Suppressor macrophage (primary cell): ENCODE measurements around the gene CXCL10.
"Not testable (repeated sequence)": the region's sequence is repeated elsewhere in the genome, so short reads cannot be mapped to it uniquely, and the experiment has no call there.

Experiments used
- DNase-seq, 4 experiments: peaks; one replicate each; pipeline ENCODE4 v3.0.0-alpha.2; 2020 to 2022
- total RNA-seq, 17 experiments: gene quantifications; one replicate each; lab custom pipeline; 2026; ENCODE audit warnings: mixed read lengths in 6 of 17, inconsistent platforms in 3 of 17; lab: John Stamatoyannopoulos, UW

The CXCL10 gene
- total RNA-seq: 0.75 to 7,041 (median 9.8) reads per million in 17 experiments

DNA sequence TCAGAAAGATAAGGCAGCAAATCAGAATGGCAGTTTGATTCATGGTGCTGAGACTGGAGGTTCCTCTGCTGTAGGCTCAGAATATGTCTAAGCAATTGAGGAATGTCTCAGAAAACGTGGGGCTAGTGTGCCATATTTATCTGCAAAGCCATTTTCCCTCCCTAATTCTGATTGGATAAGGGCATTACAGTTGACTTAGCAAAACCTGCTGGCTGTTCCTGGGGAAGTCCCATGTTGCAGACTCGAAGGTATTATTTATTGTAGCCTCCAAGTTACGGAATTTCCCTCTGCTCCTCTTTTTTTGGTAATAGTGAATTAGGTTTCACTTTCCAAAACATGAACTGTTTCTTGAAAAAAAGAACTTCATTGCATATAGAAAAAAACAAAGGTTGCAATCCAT is at the start of gene CXCL10:
Gene CXCL10 (minus strand): TSS at position 109 of the 400 bp plus-strand sequence. CDS start 66 bp downstream, at position 43.
- peak in 3 of 4 experiments; percentile 26 to 53 (median 49) for DNase-seq

- DNase-seq: no peak
Observed at GRCh38 chr4:76072760-76073159, 49.5 kb upstream of the CXCL10 start.

DNA sequence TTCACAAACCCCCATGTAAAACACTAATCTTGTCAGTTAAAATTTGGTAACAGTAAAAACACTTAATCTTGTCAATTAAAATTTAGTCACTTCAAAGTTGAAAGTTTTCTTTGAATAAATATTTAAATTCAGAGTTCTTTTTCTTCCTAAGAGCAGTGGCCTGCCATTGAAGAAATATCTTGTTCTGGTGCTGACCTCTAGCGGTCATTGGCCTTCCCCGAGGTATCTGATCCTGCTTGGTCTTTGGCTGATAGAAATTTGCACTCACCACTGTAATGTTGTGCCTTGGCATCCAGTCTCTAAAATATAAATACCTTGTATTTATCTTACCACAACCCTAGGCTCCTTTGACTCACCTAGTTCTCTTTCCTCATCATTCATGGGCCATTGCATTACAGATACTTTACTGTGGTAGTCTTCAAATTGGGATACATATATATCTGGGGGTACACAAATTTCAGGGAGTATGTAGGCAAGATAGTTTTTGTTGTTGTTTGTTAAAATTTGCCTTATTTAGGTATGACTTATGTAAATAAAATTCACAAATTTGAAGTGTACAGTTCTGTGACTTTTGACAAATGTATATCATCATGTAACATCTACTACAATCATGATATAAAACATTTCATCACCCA is 44.5 kb upstream of the CXCL10 start:
- DNase-seq: peak; percentile 86 to 92 (median 88)

- no peak for DNase-seq
Observed at GRCh38 chr4:76066546-76066945, 43.2 kb upstream of the CXCL10 start.

- peak in 2 of 4 experiments; percentile 65 to 68 for DNase-seq
Observed at GRCh38 chr4:76061982-76062381, 38.7 kb upstream of the CXCL10 start.

DNA sequence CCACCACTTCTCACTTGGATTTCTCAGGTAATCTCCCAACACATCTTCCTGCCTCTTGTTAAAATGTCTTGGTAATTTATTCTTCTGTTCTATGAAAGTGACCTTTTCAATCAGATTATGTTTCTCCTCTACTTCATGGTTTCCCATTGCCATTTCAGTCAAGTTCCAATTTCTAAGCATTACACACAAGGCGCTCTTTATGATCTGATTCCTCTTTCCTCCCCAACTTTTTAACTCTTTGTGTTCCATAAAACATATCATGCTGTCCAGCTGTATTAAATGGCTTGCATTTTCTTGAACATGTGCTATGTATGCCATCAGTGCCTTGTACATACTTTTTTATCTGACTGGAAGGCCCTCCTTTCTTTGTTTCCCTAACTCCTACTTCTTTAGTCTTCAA is 38.1 kb upstream of the CXCL10 start:
- no peak for DNase-seq

DNA sequence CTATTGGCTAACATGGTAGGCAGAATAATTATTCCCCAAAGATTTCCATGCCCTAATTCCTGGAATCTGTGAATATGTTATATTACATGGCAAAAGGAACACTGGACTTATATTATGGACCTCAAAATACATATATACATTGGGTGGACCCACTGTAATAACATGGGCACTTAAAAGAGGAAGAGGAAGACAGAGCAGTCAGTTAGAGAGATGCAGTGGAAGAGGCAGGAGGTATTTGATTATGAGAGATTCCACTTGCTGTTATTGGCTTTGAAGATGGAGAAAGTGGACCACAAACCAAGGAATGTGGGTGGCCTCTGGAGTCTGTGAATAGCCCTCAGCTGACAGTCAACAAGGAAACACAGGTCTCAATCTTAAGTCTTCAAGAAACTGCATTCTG is 37.2 kb upstream of the CXCL10 start:
- peak in 3 of 4 experiments; percentile 18 to 50 (median 34) for DNase-seq

- DNase-seq: peak; percentile 36 to 86 (median 62)
Observed at GRCh38 chr4:76059750-76060149, 36.5 kb upstream of the CXCL10 start.

- peak in 2 of 4 experiments; percentile 19 to 48 for DNase-seq
Observed at GRCh38 chr4:76058888-76059426, 35.7 kb upstream of the CXCL10 start.

- DNase-seq: no peak
Observed at GRCh38 chr4:76058302-76058701, 35.0 kb upstream of the CXCL10 start.

- no peak for DNase-seq
Observed at GRCh38 chr4:76055421-76055820, 32.1 kb upstream of the CXCL10 start.

DNA sequence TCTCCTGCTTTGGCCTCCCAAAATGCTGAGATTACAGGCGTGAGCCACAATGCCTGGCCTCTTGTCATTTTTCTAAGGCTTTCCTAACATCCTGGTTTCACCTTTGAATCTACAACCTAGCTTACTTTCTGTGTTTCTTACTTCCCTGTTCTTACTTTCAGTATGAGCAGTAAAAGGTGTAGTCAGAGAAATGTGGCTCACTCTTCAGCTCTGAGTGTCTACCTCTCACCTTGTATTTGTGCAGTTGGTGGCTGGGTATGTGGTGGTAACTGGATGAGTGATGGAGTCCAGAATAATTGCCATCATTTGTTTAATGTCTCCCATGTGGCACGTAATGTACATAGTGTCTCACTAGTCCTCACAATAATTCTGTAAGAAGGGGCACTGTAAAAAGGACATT is 31.7 kb upstream of the CXCL10 start:
- DNase-seq: no peak

DNA sequence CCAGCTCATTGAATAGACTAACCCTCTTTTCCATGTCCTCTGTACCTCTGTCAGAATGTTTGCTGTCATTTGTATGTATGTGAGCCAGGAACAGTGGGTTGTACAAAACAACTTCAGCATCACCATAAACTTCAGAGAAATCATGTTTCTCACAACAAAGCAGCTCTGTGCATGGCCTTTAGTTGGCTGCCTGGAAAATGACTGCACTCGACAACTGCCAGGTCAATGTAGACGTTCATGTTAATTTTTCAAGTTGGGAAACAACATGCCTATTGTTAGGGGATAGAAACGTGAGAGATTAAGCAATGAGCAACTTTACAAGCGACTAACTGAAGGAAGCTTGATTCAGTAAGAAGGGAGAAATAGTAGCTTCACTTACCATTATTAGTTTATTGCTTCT is 30.4 kb upstream of the CXCL10 start:
- DNase-seq: no peak

DNA sequence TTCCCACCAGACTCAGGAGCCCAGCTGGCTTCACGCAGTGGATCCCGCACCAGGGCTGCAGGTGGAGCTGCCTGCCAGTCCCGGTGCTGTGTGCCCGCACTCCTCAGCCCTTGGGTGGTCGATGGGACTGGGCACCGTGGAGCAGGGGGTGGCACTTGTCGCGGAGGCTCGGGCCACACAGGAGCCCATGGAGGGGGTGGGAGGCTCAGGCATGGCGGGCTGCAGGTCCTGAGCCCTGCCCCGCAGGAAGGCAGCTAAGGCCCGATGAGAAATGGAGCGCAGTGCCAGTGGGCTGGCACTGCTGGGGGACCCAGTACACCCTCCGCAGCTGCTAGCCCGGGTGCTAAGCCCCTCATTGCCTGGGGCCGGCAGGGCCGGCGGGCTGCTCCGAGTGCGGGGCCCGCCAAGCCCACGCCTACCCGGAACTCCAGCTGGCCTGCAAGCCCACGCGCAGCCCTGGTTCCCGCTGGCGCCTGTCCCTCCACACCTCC is 27.3 kb upstream of the CXCL10 start:
- not testable (repeated sequence) for DNase-seq

DNA sequence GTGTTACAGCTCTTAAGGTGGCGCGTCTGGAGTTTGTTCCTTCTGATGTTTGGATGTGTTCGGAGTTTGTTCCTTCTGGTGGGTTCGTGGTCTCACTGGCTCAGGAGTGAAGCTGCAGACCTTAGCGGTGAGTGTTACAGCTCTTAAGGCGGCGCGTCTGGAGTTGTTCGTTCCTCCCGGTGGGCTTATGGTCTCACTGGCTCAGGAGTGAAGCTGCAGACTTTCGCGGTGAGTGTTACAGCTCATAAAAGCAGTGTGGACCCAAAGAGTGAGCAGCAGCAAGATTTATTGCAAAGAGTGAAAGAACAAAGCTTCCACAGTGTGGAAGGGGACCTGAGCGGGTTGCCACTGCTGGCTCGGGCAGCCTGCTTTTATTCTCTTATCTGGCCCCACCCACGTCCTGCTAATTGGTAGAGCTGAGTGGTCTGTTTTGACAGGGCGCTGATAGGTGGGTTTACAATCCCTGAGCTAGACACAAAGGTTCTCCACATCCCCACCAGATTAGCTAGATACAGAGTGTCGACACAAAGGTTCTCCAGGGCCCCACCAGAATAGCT is 26.6 kb upstream of the CXCL10 start:
- not testable (repeated sequence) for DNase-seq

DNA sequence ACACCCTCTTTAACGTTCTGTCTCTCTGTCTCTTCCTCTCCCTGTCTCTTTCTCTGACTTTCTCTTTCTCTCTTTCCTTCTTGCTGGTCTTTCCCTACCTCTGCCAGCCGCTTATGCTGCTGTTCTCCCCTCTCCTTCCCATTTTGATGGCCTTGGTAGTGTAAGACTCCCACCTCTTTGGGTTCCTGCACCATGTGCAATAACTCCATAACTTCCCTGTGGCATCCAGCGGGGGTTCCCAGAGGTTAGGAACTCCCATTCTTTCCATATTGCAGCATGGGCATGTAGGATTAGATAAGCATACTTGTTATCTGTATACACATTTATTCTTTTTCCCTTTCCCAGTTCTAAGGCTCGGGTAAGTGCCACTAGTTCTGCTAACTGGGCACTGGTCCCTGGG is 21.4 kb upstream of the CXCL10 start:
- DNase-seq: not testable (repeated sequence)

GRCh38 chr4:76043306-76043705 is 20.0 kb upstream of the CXCL10 start:
- DNase-seq: not testable (repeated sequence)

GRCh38 chr4:76042241-76042998 is 19.1 kb upstream of the CXCL10 start:
- DNase-seq: not testable (repeated sequence)

- DNase-seq: no peak
Observed at GRCh38 chr4:76036855-76037254, 13.6 kb upstream of the CXCL10 start.

DNA sequence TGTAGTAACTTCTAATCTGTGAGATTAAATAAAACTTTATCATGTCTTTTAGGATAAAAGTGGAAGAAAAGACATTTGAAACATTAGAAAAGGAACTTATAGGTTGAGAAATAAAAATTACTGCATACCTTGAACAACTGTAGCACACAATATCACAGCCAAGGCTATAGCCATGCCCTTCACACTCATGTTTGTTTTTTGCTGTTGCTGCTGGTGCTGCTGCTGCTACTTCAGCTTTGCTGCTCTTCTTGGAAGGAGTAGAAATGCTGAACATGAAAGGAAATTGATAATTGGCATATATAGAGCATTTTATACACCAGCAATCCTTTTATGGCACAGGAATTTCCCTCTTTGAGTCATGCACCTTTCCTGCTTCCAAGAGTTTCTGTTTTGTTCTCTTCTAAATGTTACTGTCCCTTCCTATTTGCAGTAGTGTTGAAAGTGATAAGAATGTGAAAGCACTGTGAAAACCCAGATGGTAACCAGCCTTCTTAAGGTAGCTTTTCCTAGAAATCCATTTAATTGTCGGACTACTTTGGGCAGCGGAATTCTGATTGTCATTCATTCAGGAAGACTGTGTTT is 12.6 kb upstream of the CXCL10 start, which contains the start of gene CXCL11:
Gene CXCL11 (minus strand): TSS at position 272 of the 582 bp plus-strand sequence. CDS start 83 bp downstream, at position 189.
- DNase-seq: no peak

- peak; percentile 52 to 81 (median 64) for DNase-seq
Observed at GRCh38 chr4:76035141-76035540, 11.8 kb upstream of the CXCL10 start.

DNA sequence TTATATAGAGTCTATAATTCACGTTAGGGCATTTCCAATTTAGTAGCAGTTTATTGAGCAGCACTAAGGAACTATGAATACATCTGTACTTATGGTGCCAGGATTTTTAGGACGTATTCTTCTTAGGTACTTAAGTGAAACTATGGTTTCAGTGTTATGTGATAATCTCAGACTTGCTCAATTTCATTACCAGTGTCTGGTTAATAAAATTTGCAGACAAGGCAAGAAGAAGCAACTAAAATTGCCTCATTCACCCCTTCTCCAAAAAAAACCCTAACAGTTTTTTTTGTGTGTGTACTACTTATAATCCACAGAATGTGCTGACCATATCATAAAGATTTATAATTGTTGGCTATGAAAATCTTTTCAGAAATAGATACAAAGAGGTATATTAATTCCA is 6.0 kb upstream of the CXCL10 start:
- peak in 2 of 4 experiments; percentile 56 to 58 for DNase-seq
